NOMO-1 (cell line): ENCODE data around the gene CTTNBP2.

ENCODE experiments used
- DNase-seq, 2 experiments: peaks; one replicate each; lab custom pipeline; 2025; ENCODE audit not compliant: unreplicated experiment in 2 of 2; lab: John Stamatoyannopoulos, UW

The CTTNBP2 gene

DNA sequence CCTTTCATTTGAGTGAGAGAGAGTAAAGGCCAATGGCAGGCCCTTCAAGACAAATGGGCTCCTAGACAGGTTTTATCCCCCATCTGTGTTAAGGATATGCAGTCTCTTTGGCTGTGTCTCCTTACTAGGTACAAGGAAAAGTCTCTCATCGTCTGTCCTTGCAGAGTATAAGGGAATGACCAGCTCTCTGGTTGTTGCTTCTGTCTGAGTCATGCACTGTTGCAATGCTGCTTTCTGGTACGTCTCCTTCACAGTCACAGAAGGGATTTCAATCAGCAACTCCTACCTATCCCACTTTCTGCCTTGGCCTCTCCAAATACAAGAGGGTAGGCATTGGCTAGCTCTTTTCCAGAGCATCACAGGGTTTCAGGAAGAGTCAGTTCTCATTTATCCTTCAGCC lies 48.1 kb downstream of the CTTNBP2 start:
- DNase-seq, result no peak

DNA sequence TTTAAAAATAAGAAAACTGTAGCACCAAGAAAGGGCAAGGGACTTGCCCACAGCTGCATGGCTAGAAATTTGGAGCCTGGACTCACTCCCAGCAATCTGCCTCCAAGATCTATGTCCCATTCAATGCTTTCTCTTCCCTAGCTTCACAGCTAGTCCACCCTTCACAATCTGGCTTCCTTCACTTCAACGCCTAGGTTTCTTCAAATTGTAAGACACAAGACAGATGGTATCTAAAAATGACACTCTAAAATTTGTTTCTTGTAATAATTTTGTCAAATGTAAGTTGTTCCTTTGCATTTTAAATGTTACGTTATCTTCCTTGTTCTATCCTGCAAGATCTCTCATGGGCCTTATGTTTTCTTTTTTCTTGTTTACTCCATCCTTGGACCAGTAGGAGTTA lies 48.6 kb downstream of the CTTNBP2 start:
- no peak for DNase-seq

DNA sequence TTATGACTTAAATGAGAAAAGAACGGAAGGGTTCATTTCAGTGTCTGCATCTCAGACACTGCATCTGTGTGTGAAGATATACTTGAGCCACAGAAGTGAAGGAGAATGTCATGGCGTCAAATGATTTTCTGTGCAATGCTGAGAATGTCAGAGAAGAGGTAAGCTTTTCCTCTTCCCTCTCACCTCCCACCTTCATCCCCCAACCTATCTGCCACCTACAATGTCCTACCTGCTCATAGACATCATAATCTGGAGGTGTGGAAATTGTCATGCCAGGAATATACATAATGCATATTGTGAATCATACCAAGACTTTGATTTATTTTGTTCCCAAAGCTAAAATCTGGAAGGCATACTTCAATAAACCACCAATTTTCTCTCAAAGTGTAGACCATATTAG lies 53.7 kb downstream of the CTTNBP2 start:
- no peak for DNase-seq

DNA sequence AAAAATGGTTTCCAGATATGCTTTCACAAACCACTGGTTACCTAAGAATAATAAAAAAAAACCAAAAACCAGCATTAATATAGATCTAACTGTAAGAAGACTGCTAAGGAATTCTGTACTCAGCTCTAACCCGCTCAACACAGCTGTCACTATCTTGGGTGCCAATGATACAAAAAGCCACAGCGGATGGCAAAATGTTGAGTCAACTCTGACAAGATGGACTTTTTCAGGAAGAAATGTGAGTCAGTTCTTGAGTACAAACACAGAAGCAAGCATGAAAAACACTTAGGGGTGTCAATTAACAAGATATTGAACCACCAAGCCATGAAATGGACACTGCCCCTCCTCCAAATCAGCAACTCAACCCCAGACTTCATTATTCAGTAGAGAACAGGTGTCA lies 55.0 kb downstream of the CTTNBP2 start:
- DNase-seq, result no peak

DNA sequence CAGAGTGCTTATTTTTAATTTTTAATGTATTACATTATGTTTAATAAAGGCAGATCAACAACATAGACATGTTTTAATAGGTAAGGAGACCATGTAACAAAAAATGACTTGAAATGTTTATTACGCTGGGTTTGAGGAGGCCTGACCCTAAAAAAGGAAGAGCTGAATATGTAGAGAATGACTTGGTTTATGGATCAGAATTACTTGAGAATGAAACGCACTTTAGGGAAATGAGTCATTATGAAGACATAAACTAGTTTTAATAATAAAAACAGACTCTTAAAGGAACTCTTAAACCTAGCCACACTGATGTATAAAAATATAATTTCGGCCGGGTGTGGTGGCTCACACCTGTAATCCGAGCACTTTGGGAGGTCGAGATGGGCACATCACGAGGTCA lies 56.5 kb downstream of the CTTNBP2 start:
- no peak for DNase-seq

DNA sequence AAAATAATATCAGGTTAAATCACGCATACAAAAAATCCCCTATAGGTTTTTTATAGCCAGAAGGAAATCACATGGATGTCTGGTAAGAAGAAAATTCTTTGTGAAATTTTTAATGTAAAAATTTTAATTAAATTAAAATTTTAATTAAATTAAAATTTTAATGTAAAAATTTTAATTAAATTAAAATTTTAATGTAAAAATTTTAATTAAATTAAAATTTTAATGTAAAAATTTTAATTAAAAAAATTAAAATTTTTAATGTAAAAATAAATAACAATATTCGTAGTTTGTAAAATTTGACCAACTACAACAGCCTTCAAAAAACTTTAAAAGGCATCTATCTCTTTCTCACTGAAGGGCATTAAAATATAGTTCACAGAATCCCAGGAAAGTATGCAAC lies 61.5 kb downstream of the CTTNBP2 start:
- no peak for DNase-seq

DNA sequence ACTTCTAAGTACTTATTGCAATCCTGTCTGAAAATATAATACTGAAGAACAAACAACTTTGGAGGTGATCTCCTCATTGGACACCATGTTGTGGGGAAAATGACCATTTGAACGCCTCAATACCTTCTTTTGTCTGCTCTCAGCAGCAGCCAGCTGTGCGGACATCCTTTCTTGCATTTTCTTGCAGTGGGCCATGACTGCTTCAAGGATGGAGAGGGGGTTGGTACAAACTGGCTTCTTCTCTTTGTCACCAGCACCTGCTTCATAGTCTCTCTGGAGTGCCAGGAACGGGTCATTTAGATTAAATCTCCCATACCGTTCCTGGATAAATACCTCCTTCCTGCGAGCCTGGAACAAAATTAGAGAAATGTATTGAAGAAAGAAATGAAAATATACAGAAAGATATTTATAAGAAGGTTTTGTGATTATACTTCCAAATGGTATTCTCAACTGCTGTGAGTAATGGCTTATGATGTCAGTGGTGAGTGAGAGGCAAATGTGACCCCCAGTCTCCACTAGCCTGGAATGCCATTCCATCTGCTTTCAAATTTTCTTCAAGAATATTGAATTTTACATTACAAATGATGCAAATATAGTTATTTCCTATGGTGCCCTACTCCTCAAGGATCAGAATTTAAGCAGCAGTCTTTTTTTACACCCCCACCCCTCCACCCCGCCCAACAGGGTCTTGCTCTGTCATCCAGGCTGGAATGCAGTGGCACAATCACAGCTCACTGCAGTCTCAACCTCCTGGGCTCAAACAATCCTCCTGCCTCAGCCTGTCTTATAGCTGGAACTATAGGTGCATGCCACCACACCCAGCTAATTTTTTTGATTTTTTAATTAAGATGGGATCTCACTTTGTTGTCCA lies 62.4 kb downstream of the CTTNBP2 start:
- no peak for DNase-seq

DNA sequence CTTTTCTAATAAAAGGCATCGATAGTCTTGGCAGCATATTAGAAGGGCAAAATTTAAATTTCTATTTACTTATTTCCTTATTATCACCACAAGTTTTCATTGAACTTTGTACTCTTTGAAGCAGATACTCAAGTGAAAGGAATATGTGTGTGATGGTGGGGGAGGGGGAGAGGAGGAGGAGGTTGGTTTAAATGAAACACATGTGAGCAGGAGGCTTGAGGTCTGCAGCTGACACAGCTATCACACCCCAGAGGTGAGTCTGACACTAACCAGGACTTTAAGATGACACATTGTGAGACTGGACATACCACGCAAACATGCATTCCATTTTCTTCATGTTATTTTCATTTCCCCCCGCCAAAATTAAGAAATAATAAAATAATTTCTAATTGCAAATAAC lies 63.3 kb downstream of the CTTNBP2 start:
- no peak for DNase-seq

DNA sequence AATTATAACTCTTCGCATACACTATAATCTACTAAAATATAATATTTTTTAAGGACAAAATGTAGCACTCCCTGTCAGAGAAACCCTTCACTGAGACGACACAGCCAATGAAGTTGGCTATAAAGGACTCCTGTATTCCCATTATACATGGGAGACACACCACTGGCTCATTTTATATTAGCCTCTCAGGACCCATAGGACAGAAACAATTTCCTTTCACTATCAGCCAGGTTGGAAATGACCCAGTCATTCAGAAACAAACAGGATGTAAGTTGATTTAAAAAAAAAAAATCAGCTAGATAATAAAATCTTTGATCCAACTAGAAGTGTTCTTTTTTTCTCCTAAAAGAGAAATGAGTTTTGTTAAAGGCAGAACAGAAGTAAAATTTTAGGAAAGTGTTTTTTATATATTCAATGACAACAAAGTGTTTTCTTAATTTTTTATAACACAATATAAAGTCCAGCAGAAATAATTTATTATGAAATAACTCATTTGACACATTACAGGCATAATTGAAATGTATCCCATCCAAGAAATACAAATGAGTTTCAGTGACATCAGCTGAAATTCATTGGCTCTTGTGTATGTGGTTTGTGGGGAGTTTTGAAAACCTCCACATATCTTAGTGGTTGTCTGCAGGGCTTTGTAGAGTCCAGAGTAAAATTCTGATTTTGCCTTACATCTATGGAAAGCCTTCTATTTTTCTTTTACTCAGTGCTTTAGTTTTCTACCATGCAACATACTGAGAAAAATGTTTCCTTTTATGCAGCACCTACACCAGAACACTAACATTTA lies 64.1 kb downstream of the CTTNBP2 start:
- DNase-seq, result no peak

DNA sequence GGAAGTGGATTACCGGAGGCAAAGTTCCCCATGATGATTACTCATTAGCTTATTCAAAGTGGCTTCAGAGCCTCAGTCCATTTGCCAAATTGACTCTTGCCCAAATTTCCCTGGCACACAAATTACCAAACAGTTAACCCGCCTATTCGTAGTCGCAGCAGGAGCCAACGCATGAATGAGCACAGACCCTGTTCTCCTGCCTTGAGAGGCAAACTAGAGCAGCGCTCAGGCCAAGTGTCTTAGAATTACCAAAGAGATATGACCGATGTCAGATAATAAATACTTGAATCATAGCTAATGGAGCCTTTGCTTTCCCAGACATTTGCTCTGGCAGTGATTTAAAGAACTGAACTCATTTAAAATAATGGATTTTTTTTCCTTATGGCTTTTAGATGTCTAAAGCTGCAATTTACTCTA lies 64.9 kb downstream of the CTTNBP2 start:
- DNase-seq, result no peak

DNA sequence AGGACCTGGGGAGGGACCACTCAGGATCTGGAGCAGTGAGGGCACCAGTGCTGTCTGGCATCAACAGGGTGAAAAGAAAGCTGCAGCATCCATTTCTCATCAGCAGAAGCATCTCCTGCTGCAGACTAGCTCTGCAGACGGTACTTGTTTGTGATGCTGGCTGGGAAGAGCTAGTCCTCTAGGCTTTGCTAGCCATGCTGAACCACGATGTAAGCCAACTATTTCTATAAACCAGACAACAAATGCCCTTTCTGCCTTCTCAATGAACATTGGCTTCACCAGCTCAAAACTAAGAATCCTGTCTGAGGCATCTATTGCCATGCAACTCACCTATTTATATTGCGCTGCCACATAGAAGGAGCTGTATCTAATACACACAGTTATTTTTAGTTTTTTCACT lies 65.6 kb downstream of the CTTNBP2 start:
- DNase-seq, result no peak

DNA sequence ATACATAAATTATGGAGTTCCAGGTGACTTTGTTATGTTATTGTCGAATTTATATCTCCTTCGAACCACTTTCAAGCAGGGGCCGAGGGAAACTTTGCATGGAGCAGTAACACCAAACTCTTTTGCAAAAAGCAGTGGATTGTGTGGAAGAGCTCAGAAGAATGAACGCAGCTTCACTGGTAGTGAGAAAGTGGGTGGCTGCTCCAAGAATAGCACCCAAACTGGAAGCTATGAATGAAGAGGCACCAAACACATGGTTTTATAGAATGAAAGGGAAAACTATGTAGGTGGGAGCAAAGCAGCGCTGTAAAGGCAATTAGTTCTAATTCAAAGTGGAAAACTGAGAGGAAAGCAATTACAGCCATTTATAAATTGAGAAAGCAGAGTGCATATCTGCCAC lies 67.2 kb downstream of the CTTNBP2 start:
- DNase-seq, result no peak

DNA sequence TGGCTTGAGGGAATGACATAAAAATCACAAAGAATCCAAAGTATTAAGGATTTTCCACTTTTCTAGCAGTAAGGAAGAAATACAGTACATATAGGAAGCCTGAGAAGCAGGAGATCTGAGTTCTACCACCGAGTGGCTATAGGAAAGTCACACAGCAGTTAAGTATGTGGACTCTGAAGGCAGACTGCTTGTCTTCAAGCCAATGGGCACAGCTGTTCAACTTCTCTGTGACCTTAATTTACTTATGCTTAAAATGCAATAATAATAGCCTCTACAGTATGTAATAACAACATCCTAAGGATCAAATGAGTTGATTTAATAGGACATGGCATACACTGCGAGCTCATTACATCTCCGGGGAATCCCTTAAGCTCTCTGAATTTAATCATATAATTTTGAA lies 68.0 kb downstream of the CTTNBP2 start:
- no peak for DNase-seq

DNA sequence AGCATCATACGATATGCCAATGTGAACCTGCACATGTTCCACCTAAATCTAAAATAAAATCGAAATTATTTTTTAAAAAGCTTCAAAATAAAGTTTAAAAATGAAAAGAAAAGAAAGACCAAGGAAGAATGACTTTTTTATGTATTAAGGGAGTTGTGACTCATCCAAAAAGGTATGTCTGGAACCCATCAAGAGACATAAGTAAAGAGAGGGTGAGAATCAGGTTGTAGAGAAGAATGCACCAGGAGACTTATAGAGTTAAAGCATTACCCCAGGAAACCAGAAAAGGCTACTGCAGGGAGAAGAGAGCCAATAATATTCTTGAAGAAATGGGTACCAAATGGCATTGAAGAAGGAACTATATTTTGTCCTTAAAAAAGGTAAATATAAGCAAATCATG lies 69.8 kb downstream of the CTTNBP2 start:
- no peak for DNase-seq

DNA sequence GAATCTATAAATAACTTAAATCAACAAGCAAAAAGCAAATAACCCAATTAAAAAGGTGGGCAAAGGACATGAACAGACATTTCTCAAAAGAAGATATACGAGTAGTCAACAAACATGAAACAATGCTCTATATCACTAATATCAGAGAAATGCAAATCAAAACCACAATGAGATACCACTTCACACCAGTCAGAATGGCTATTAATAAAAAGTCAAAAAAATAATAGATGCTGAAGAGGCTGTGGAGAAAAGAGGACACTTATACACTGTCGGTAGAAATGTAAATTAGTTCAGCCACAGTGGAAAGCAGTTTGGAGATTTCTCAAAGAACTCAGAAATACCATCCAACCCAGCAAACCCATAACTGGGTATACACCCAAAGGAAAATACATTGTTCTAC lies 70.6 kb downstream of the CTTNBP2 start:
- DNase-seq, result no peak

DNA sequence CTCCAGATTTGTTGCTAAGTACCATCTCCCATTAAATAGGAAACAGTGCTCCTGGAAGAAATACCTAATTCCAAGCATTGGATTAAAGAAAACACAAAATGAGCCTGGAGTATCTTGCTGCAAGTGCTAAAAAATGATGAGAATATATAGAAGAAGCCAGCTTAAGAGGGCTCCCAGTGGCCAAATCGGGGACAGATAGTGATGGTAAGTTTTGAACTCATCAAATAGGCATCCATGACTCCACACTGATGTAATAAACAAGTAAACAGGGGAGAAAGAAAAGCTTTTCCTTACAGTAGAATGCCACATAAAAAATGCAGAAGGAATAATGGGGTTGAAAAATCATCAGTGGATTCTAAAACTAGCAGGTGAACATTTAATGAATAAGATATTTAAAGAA lies 72.4 kb downstream of the CTTNBP2 start:
- no peak for DNase-seq

DNA sequence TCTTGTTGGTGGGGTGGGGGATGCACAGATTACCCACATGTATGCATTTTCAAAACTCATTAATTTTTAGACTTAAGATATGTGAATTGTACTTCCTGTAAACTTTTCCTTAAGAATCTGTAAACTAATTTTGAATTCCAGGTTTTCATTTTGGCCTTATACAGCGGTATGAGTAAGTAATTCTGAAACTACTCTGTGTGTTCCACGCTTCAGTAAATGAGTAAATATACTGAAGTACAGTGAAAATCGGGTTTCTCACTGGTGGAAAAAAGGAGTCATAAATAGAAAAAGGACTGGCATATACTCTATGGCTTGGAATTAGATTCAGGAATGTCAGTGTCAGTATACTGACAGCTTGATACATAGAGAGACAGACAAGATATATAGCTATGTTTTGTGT lies 72.8 kb downstream of the CTTNBP2 start:
- DNase-seq, result no peak

DNA sequence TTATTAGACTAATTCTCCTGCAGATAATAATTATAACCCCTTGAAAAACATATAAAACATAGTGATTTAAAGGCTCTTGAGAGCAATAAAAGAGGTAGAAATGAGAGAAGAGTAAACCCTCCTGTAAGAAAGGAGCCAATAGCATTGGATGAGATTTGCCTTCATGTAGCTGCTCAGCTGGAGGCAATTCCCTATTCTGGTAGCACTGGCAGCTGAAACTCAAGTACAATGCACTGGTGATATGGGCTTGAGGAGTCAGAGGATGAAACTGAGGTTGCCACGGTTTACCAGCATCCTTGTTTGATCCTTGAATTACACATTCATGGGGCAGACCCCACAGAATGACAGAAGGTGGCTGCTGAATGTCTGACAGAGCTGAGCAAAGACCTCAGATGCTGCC lies 76.4 kb downstream of the CTTNBP2 start:
- no peak for DNase-seq

DNA sequence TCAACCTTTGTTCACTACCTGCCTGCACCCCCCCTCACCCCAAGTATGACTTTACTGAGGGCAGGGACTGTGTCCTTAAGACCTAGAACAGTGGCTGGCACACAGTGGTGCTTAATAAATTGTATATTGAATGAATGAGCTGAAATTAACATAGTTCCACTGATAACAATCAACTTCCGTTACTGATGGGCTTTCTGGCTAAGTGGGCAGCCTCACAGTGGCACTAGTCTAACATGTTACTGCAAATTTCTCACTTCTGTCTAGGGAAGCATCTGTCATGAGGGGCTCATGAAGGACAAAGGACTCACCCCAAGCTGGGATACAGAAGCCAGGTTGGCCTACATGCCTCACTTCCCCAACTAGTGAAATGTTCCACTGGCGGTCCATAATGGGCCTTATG lies 79.3 kb downstream of the CTTNBP2 start:
- no peak for DNase-seq

DNA sequence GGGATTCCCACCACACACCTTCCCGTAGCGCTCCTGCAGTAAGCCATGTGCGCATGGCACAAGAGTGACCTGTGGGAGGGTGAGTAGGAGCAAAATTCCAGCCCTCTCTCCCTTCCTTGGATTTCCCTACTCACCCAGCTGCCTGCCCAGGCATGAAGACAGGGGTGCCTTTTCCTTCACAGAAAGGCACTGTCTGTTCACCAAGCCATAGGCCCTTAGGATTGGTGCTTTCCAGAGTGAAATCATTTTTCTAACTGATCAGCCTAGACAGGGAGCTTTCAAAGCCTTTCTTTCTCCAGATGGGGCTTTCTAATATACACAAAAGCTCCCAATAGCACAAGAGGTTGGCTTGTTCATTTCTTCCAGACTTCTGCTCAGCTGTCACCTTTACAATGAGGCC lies 79.7 kb downstream of the CTTNBP2 start:
- no peak for DNase-seq

DNA sequence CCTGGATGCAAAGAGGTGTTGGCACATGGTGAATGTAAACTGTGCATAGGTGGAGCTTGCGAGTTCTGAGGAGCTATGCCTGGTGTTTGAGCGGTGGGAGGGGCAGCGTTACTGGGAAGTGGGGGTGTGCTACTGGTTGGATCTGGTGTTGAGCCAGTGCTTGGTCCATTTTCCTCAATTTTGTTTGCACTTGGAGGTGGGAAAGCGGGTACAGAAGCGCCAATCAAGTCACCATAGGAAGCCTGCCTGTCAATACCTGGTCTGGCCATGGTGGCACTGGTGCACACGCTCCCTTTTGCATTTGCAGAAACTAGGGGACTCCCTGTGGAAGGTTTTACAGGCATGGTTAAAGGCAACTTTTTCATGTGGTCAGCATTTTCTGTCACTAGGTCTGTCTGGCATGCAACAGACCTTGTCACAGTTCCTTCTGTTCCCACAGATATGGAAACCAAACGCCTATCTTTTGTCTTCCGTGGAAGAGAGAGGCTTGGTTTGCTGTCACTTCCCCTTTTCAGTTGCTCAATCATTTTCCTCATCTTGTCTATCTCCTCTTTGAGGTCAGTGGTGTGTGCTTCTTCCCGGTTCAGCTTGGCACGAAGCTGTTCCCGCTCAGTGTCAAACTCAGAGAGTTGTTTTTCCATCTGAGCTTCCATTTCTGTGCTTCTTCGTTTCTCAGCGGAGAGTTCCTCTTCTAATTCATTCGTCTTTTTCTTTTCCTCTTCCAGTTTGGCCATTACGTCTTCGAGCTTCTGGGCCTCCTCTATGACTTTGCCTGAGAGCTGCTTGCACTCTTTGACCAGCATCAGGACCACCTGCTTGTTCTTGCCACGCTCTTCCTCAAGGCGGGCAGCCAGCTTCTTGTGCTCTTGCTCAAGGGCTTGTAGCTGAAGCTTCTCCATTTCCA lies 81.1 kb downstream of the CTTNBP2 start:
- peak; percentile 16 to 54 for DNase-seq
